ENCODE data around the gene PARN.

The PARN gene

DNA sequence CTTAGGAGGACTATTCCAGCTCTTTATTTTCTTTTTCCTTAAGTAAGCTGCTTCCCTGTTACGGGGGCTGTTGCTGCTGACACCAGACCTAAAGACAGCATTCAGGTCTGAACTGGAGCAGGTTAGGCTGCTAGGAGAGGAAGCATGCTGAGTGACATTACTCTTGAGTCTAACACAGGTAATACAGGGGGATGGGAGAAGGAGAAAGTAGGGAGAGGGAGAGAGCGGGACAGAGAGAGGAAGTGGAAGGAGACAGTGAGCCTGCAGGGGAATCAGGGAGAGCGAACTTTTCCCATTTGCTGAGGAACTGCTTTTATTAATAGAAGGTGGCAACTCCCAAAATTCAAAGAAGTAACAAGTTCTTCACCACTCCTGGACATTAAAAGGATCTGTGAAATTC, 130.9 kb downstream of the PARN start:
- no peak for DNase-seq (ENCODE audit: low spot score)

DNA sequence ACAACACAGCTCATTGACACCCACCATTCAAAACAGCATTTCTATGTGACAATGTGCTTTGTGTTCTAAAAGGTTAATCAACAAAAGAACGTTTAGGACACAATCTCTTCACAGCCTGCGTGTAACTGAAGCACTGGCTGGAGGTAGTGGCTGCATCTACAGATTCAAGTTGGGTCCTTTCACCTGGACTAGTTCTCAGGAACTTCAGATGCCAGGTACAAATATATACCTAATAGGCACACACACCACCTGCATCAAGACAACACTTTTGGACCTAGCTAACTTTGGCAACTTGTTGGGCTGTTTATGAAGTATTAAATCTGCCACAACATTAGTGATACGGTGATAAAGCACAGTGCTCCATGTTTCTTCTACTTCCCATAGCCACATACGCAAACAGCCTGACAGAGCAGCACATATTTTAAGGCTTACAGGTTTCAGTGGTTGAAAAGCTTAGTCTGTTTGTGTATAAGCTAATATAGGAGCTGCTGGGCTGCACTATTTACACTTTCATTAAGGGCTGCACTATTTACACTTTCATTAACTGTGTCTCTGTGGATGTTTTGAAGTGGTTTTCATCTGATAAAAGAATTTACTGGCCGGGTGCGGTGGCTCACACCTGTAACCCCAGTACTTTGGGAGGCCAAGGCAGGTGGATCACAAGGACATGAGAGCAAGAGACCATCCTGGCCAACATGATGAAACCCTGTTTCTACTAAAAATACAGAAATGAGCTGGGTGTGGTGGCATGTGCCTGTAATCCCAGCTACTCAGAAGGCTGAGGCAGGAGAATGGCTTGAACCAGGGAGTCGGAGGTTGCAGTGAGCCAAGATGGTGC, 132.6 kb downstream of the PARN start:
- no peak for DNase-seq (ENCODE audit: low spot score)

DNA sequence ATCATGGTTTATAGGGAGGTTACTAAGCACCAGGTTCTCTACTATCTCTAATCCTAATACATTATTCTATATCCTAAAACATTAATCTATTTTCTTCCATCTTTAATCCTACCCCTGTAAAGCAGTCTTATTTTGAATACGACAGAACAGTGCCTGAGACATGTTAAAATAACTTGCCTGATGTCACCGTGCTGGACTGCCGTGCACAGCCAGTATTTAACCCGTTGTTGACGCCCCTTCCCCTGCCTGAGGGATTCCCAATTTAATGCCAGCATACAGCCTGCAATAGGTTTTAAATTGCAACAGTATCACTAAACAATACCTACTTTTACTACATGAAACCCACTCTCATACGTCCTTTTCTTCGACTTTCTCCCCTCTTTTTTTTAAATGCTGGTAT, 133.3 kb downstream of the PARN start:
- DNase-seq (ENCODE audit: low spot score): no peak

DNA sequence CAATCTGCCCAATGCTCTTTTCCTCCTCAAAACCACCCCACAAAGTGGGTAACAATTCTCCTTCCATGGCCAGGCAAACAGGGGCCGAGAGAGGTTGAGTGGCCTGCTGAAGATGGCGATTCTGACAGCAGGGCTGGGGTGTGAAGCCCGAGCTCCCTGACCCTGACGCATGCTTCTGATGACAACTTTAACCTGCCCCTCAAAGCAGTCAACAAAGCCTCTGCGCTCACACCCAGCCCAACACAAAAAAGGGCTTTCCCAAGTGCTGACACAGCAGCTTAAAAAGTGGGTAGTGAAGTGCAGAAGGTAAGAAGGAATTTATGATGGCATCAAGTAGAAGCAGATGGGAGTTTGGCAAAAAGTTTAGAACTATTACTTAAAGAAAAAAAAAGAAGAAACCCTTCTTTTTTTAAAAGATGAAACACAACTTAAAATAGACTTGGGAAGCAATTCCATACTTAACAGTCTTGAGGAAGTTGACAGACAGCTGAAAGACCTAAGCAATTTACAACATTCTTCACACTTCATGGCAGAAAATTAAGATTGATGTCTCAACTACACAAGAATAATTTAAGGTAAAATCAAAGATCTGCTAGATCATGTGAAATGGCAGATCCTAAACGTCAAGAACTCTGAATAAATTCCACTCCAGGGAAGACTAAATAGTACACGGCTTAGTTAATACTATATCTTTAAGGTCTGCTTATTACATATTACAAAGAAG, 133.9 kb downstream of the PARN start:
- DNase-seq (ENCODE audit: low spot score): no peak

DNA sequence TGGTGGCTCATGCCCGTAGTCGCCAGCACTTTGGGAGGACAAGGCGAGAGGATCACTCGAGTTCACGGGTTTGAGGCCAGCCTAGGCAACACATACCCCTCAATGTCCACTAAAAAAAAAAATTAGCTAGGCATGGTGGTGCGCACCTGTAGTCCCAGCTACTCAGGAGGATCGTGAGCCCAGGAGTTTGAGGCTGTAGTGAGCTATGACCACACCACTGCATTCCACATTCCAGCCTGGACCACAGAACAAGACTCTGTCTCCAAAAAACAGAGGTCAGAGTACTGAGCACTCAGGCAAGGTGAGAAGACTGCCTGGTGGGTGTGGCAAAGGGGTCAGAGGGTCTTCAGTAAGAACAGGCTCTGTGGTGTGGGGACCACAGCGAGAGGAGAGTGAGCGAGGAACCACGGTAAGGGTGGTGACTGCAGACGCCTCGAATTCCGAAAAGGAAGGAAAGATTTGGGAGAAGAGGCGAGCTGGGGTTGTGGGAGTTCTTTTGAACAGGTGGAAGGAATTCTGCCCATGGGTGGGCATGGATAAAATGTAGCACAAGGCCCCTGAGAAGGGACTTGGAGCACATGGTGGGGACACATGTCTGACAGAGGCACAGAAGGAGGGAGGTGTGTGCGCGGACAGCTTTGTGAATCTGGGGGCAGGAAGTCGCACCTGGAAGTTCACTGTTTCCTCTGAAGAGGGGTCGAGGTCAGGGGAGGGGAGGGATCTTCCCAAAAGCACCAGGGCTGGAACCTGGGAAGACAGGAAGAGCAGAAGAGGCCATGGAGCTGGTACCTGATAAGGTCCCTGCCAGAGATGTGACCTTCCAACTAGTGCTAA, 134.6 kb downstream of the PARN start:
- DNase-seq (ENCODE audit: low spot score): no peak

DNA sequence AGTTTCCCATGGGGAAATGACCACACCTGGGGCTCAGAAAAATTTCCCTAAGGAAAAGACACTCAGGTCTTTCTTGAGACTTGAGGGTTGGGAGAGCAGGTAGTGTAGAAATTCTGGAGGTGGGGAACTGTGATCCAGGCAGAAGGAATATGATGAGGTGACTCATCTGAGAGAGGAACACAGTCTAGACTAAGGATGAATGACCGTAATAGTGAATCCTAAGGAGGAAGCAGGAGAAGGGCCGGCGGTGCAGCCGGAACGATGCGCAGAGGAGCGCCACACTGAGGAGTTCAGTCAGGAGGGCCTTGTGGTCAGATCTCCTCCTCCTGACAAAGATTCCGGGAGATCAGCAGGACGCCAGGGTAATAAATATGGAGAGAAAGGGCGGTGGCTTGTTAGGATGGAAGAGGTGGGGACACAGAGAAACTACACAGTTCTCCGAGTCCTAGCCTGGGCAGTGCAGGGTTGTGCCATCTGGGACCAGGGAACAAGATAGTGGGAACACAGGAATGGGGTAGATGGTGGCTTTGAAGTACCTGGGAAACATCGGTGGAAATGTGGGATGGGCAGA, 135.6 kb downstream of the PARN start:
- no peak for DNase-seq (ENCODE audit: low spot score)

DNA sequence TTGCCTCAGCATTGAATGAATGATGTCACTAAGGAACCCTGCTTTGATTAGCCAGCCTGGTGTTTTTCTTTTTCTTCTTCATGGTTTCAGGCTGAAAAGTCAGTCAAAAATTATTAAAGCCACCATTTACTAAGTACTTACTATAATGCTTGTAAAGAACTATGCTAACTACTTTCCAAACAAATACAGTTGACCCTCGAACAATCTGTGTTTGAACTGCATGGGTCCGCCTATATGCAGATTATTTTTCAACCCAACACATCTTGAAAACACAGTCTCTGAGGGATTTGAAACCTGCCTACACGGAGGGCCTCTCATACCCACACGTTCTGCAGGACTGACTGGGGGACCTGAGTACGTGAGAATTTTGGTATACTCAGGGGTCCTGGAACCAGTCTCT, 136.3 kb downstream of the PARN start:
- no peak for DNase-seq (ENCODE audit: low spot score)

DNA sequence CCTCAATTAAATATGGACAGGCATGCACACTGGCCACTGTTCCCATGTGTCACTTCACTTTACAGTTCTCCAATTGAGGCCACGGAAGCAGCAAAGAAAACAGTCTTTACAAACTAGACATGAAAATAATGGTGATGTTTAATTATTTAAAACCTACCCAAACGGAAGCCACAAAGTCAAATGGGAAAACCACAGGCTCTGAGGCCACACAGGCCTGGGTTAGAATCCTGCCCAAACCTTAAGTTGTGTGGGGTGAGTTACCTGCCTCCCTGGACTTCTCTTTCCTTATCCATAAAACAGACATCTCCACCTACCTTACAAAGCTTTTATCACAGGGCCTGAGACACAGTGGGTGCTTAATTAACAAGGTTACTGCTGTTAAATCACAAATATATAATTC, 137.4 kb downstream of the PARN start:
- DNase-seq (ENCODE audit: low spot score): no peak

DNA sequence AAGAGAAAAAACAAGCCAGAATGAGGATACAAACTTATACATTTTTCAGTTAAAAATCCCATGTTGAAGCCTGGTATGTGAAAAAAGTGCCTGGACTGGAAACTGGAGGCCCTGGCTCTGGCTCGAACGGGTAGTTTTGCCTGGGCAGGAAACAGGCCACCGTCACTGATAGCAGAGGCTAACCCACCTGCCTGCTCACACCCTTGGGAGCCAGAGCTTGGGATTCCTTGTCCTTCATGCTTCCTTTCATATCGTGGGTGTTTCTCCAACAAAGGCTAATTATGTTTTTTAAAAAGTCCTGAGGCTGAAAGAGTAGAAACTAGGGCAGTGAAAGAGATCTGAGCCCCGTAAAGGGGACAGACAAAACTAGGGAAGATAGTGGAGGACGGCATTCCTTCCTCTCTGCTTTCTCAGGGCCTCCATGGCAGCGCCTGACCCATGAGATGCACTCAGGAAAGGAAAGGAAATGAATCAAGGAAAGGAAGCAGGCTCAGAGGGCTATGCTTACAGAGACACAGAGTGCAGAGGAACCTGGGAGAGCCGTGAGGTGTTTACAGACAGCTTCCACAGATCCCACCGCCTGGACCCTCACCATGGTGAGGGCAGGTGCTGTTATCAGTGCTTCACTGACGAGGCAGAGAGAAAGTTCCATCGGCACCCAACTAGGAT, 138.1 kb downstream of the PARN start:
- peak; percentile 40 for DNase-seq (ENCODE audit: low spot score)

DNA sequence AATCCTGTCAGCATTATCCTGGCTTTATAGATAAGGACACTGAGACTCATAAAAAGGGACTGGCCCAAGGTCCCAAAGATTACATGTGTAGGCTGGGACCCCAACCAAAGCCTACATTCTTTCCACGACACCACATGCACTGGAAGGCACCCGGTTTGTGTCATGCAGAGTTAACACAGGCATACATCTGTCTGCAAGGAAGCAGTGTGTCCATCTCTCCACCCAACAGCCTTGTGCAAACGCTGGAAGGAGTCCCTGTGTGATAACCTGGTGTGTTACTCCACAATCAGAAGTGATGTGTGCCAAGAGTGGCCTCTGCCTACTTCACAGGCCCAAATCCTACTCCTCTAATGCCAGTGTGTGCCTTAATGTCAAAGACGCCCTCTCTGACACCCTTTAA, 139.8 kb downstream of the PARN start:
- DNase-seq (ENCODE audit: low spot score): no peak

DNA sequence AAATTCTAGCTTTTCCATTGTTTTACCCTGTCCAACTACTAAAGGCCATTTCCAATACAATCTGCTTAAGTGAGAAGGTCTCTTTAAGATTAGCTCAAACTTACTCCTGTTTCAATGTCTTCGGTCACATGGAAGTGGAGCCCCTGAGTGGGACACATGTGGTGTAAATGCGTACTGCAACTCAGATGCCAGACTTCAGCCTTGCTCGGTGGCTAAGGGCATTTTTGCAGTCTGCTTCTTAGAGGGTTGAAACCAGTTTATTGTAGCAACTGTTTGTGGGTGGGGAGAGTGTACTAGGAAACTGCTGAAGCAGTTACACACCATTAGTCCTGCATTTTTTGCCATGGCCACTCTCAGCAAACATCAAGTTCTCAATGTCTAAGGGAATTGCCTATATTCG, 140.6 kb downstream of the PARN start:
- no peak for DNase-seq (ENCODE audit: low spot score)

DNA sequence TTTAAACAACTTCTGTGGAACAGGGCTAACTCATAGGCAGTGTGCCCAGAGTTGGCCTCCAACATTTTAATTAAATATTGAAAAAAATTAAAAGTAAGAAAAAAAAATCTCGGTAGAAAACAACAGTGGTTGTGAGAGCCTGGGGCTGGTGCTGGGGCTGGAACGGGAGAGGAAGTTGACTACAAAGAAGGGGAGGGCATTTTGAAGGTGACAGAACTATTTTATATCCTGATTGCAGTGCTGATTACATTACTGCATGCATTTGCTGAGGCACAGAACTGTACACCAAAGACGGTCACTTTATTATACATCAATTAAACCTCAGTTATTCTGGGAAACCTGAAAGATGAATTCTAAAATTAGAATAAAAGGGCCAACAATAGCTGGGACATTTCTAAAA, 142.5 kb downstream of the PARN start:
- DNase-seq (ENCODE audit: low spot score): peak; percentile 64

DNA sequence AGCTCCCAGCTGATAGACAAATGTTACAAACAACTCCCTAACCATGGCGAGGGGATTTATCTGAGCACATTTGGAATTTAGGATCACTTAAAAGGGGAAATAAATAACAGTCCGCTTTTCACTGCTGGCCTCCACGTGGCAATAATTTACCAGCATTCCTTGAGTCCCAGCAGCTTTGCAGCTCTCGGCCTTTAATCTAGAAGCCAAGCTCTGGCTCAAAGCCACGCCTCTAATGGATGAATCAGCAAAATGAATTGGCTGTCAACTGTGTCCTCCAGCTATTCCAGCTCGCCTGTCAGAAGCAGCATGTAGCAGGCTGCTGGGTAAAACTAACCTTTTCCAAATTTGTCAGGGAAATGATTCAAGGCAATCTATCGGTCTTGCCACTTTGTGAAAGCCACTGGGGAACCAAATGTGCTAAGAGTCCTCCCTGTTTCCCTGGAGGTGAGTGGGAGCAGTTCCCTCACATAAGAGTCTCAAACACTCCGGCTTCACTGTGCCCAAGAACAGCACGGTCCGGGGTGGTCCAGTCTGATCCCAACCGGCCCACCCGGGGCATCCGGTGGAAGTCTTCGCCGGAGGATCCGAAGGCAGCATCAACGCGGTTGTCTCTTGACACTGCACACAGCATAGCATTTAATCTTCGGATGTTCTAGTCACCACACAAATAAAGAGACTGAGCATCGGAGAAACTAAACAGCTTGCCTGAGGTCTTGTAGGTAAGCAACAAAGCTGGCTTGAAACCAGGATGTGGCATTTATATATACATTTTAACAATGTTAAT, 143.3 kb downstream of the PARN start:
- peak; percentile 78 for DNase-seq (ENCODE audit: low spot score)

DNA sequence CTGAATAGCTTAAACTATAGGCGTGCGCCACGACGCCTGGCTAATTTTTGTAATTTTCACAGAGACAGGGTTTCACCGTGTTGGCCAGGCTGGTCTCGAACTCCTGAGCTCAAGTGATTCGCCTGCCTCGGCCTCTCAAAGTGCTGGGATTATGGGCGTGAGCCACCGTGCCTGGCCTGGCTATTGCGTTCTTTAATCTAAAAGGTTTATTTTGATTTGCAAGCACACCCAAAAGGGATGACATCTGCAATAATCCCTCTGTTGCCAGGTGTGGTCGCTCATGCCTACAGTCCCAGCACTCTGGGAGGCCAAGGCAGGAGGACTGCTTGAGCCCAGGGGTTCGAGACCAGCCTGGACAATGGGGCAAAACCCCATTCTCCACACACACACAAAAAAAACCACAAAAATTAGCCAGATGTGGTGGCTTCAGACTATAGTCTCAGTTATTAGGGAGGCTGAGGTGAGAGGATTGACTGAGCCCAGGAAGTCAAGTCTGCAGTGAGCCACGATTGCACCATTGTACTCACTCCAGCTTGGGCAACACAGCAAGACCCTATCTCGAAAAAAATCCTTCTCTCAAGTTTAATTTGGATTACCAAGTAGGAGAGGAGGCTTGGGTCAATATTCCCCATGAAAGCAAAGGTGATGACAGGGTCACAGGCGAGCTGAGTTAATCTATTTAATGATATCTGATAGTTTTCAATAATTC, 144.1 kb downstream of the PARN start:
- DNase-seq (ENCODE audit: low spot score): no peak

DNA sequence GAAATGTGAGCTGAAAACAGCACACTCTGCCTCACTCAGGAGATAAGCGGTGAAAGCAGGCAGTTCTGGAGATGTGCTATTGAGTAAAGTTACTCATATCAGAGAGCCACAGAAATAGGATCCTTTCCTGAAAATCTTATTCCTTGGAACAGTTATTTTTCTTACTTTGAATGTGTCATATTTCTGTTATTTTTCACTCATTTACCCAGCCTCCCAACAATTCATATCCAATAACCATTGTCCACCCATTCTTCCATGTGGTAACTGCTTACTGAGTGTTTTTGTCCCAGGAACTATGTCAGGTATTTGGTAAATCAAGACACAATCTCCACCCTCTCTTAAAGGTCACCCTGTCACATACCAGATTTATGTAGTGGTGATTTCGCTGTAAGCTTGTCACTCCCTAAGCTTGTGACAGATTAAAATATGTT, 144.9 kb downstream of the PARN start:
- no peak for DNase-seq (ENCODE audit: low spot score)

DNA sequence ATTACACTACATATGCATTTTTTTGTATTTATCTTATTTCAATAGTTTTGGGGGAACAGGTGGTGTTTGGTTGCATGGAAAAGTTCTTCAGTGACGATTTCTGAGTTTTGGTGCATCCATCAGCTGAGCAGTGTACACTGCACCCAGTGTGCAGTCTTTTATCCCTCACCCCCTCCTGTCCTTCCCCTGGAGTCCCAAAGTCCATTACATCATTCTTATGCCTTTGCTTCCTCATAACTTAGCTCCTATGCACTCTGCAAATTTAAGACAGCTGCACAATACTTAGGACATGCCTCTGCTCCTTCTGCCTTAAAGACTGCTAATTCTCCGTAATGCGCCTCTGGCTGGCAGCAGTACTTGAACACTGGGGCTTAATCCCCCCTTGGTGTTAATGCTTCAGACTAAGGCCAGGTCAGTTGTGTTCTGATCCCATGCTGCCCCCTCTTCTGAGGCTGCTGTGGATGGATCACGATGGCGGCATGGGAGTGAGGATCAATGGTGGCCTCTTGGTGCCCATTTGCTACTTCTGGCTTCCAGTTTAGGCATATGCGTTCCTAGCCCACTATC, 146.2 kb downstream of the PARN start:
- DNase-seq (ENCODE audit: low spot score): no peak

DNA sequence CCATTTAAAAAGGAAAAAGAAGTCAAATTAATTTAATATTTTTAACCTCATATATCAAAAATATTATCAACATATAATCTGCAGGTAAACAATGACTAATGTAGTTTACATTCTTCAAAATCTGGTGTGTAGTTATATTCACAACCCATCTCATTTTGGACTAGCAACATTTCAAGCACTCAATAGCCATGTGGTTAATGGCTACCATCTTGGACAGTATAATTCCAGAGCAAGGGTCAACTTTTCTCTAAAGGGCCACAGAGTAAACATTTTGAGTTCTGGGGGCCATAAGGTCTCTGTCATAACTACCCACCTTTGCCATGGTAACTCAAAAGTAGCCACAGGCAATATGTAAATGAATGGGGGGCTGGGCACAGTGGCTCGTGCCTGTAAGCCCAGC, 153.9 kb downstream of the PARN start:
- DNase-seq (ENCODE audit: low spot score): no peak

DNA sequence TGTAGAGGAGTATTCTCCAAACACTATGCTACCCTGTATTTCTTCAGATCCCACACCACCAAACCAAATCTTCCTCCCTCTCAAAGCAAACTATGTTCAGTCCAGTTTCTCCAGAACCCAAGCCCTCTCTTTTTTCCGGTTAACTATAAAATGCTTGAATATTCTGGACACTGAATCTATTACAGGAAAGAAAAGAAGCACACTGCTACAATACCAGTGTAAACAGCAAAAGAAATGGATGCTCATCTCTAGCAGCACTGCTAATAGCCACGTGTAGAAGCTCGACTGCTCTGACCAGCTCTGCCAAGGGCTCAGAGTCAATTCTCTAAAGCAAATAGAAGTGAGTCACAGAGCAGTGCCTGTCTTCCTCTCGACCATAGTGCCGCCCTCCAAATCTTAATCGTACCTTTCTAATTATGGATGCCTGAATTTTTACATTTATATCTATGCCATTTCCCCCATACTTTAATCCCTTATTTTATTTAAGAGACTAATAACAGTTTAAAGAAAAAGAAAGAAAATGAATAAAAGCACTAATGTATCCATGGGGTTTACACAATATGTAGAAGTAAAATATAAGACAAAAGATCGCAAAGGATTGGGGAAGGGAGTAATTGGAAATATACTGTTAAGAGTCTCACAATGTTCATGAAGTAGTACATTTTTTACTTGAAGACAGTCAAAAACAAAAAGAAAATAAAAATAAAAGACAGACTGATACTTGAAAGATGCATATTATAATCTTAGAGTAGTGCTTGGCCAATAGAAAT, 154.5 kb downstream of the PARN start:
- DNase-seq (ENCODE audit: low spot score): no peak

DNA sequence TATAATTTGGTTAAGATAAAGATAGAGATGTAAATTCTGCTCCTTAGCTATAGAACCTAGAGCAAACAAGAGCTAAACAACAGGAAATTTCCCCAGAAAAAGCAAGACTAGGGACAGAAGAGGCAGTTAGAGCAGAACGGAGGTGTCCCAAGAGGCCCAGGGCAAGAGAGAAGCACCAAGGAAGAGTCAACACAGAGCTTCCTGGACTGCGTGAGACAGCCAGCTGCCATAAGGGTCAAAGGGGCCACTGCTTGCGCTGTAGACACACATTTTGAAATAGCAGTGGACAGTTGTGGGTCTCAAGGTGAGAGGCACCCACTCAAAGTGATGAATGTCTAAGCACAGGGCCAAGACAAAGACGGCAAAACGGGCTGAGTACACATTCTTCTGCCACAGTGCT, 156.6 kb downstream of the PARN start:
- DNase-seq (ENCODE audit: low spot score): no peak
